OCI-LY3 (cell line): ENCODE results near the gene EIF5A.
A peak's percentile ranks its signal among the peaks of the same experiment; 100 is the strongest.

Experiments
- H2AFZ ChIP-seq: fragments of 200-600, 300-600 bp; shearing (Covaris generic); 2 replicates; pipeline ENCODE4 v1.6.0; 2014; ENCODE audit warnings: antibody characterized with exemption, low read depth, low read length
- H3K27ac ChIP-seq: fragments of 200-600, 300-600 bp; sonication (generic); 2 replicates; pipeline ENCODE4 v1.5.1; 2014; ENCODE audit warnings: mild to moderate bottlenecking, low read length, moderate library complexity, mixed read lengths
- H3K27me3 ChIP-seq: fragments of 200-600, 300-600 bp; sonication (generic); 2 replicates; pipeline ENCODE4 v1.6.1; 2014; ENCODE audit warnings: low read depth, low read length, mixed read lengths
- H3K36me3 ChIP-seq: fragments of 200-600, 300-600 bp; sonication (generic); replicated peaks from 2 replicates; pipeline ENCODE3; 2014; ENCODE audit warnings: low read depth, low read length, mixed read lengths
- H3K4me1 ChIP-seq: fragments of 300-600, 200-600 bp; sonication (generic); 2 replicates; pipeline ENCODE4 v1.6.1; 2014; ENCODE audit warnings: low read length, mixed read lengths
- H3K4me2 ChIP-seq: fragments of 200-600, 300-600 bp; sonication (generic); 2 replicates; pipeline ENCODE4 v1.6.1; 2014; ENCODE audit warnings: low read length, mixed read lengths
- H3K4me3 ChIP-seq: fragments of 300-600, 200-600 bp; sonication (generic); 2 replicates; pipeline ENCODE4 v1.5.1; 2014; ENCODE audit warnings: antibody characterized with exemption, mild to moderate bottlenecking, low read length, moderate library complexity
- H3K79me2 ChIP-seq: fragments of 300-600, 200-600 bp; shearing (Covaris generic); 2 replicates; pipeline ENCODE4 v1.6.1; 2014; ENCODE audit warnings: mild to moderate bottlenecking, low read length, mixed read lengths
- H3K9ac ChIP-seq: fragments of 300-600, 200-600 bp; shearing (Covaris generic); 2 replicates; pipeline ENCODE4 v1.6.0; 2014; ENCODE audit warnings: mild to moderate bottlenecking, low read length, moderate library complexity
- H3K9me3 ChIP-seq: fragments of 200-600, 300-600 bp; shearing (Covaris generic); 2 replicates; pipeline ENCODE4 v1.6.1; 2014; ENCODE audit warnings: low read length, mixed read lengths; ENCODE audit not compliant: insufficient read depth
- H4K20me1 ChIP-seq: fragments of 200-600, 300-600 bp; sonication (generic); 2 replicates; pipeline ENCODE4 v1.6.1; 2016; ENCODE audit warnings: low read length, mixed read lengths; ENCODE audit not compliant: insufficient read depth
- CTCF ChIP-seq: fragments of 200-600, 300-600 bp; sonication (generic); IDR thresholded peaks from 2 replicates; pipeline ENCODE4 v1.5.1; 2014; ENCODE audit warnings: antibody characterized with exemption, low read length, low read depth
- EZH2phosphoT487 ChIP-seq: fragments of 200-600 bp; shearing (Covaris generic); IDR thresholded peaks from 2 replicates; pipeline ENCODE4 v1.6.1; 2018; ENCODE audit warnings: antibody characterized with exemption, mixed run types, low read depth

Gene EIF5A

DNA sequence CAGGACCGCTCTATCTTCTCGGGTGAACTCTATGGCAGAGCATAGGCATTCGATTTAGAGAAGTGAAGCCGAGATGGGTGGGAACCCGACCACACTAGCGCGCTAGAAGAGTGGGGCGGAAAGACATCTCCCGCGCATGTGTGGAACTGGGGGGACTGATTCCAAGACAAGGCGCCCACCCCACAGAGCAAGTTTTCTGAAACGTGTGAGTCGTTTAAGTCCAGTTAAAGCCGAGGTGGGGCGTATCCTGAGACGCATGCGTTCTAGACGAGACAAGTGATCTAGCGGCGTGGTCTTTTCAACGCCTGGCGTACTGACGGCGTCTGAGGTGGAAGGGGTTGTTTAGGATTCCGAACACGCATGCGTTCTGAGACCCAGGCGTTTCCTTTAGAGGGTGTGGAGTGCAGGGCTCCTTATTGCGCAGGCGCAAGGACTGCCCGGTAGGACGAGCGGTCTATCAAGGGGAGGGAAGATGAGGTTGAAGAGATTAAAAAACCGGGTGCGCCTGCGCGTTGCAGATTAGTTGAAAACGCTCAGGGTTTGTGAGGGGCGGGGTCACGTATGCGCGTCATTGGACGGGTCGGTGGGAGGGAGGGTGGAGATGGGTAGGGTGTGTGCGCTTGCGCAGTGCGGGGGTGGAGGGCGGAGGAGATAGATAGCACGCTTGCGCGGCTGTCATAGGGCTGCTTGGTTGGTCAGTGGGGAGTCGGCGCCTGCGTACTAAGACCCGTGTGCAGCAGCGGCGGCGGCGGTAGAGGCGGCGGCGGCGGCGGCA lies at the start of gene EIF5A:
Gene EIF5A, plus strand, starts transcription at position 718 of the 775 bp plus-strand sequence. CDS start 2,008 bp downstream, outside the sequence.
- peaks cover 19% of the 10 kb centered on the region for H3K4me1 ChIP-seq
- peak within 1 kb of the TSS; percentile 99 for H3K27ac ChIP-seq
- H3K27me3 ChIP-seq = no peaks in the 10 kb centered on the region
- peak within 1 kb of the TSS; percentile 61 for H2AFZ ChIP-seq
- H3K9me3 ChIP-seq = no peaks in the 10 kb centered on the region
- H4K20me1 ChIP-seq = peaks cover 30% of the 10 kb centered on the region
- peak within 1 kb of the TSS; percentile 100 for H3K4me3 ChIP-seq
- TF ChIP-seq CTCF = no peak
- no peak for TF ChIP-seq EZH2phosphoT487
- peaks cover 33% of the 10 kb centered on the region for H3K36me3 ChIP-seq
- H3K9ac ChIP-seq = peak within 1 kb of the TSS; percentile 100
- peak within 1 kb of the TSS; percentile 98 for H3K4me2 ChIP-seq
- H3K79me2 ChIP-seq = peaks cover 45% of the 10 kb centered on the region

DNA sequence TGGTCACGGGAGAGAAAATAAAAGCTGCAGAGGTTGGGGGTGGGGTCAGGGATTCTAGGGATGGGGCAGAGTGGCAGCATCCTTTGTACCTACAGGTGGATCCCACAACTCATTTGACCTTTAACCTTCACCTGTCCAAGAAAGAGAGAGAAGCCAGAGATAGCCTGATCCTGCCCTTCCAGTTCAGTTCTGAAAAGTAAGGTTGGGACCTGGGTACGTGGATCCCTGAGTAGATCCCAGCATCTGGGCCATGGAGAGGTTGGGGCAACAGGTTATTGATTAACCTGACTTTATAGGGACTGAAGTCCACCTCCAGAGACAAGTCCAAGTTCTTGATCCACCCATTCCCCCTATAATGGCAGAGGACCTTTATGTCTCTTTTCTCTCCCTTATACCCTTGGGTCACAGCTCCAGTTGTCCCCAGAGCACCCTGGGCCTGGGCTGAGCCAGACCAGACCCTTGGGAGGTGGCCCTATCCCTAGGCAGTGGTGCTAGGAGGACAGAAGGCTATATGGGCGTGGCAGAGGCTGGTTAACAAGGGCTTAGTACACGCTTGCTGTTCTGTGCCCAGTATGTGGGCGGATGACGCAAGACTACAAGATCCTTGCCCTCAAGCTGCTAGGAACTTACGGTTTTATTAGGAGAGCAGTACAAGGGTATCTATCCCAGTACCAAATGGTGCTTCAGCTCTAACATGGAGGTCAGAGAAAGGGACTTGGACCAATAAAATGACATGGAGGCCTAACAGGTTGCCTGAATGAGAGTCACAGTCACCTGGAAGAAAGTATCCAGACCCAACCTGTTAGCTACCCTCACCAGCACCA lies 48.5 kb upstream of the EIF5A start:
- Histone ChIP-seq H3K79me2 (no peaks in the 10 kb centered on the region), H3K4me3 (no peak overlapping the region), H3K27ac (no peak overlapping the region), H2AFZ (no peak overlapping the region), H3K36me3 (peaks cover 13% of the 10 kb centered on the region), H3K9me3 (no peaks in the 10 kb centered on the region), H3K27me3 (no peaks in the 10 kb centered on the region), H3K4me2 (no peak overlapping the region), H3K4me1 (0 out of 2 replicates have a peak, but pooled peaks cover 2% of the 10 kb centered on the region), H3K9ac (no peak overlapping the region), H4K20me1 (no peaks in the 10 kb centered on the region)
- TF ChIP-seq EZH2phosphoT487 (no peak), CTCF (no peak)

- Histone ChIP-seq H3K36me3 (peaks cover 7% of the 10 kb centered on the region), H3K27ac (no peak overlapping the region)
- TF ChIP-seq CTCF (no peak), EZH2phosphoT487 (no peak)
Observed at GRCh38 chr17:7259555-7259889, 47.9 kb upstream of the EIF5A start.

DNA sequence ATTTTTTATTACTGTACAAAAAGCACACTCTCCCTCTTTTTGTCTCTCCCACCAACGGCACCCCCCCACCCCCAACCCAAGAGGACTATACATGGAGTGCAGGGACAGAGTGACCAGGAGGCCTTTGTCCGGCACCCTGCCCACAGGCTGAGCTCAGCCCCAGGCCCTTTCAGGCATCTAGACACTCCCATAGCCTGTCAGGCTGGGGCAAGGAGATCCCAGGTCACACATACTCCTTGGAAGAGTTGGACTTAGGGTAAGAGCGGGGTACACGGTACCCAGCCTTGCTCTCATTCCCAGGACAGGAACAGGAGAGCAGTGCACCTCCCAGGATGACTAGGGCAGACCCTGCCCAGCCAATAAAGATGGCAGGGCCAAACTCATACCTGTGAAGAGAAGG lies 47.3 kb upstream of the EIF5A start:
- H3K9me3 ChIP-seq = no peaks in the 10 kb centered on the region
- H3K4me2 ChIP-seq = no peak overlapping the region
- H3K4me3 ChIP-seq = no peak overlapping the region
- TF ChIP-seq EZH2phosphoT487 = no peak
- TF ChIP-seq CTCF = no peak
- 0 out of 2 replicates have a peak, but pooled peaks cover 2% of the 10 kb centered on the region for H3K4me1 ChIP-seq
- no peak overlapping the region for H3K9ac ChIP-seq
- H3K36me3 ChIP-seq = peaks cover 2% of the 10 kb centered on the region
- H2AFZ ChIP-seq = no peak overlapping the region
- H4K20me1 ChIP-seq = no peaks in the 10 kb centered on the region
- H3K27ac ChIP-seq = no peak overlapping the region
- H3K79me2 ChIP-seq = no peaks in the 10 kb centered on the region
- no peaks in the 10 kb centered on the region for H3K27me3 ChIP-seq

More at GRCh38 chr17:7259555-7259889, 47.9 kb upstream of the EIF5A start:
- H3K27me3 ChIP-seq = no peaks in the 10 kb centered on the region
- H3K4me3 ChIP-seq = no peak overlapping the region
- H4K20me1 ChIP-seq = no peaks in the 10 kb centered on the region
- H3K9ac ChIP-seq = no peak overlapping the region
- no peak overlapping the region for H2AFZ ChIP-seq
- H3K9me3 ChIP-seq = no peaks in the 10 kb centered on the region
- no peaks in the 10 kb centered on the region for H3K79me2 ChIP-seq
- no peak overlapping the region for H3K4me2 ChIP-seq
- H3K4me1 ChIP-seq = 0 out of 2 replicates have a peak, but pooled peaks cover 2% of the 10 kb centered on the region
